ENCODE measurements around the gene FRMD6.

Gene FRMD6

DNA sequence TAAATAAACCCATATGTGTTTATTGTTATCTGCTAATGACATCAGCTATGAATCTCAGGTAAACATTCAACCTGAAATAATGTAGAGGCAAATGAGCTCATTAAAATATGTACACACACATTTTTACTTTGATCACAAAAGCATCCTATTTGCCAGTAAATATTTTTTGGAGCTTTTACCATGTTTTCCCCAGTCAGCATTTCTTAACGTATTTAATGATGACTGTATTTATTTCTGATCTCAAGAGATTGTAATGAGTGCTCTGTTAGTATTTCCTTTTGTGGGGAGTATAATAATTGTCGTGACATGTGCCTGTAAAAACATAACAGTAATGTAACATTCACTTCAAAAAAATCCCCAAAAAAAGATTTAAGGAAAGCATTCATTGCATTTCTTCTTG, 52.1 kb downstream of the FRMD6 start:
- H3K4me3 ChIP-seq (ENCODE audit: low read length), result no peak overlapping the region
- no peaks in the 10 kb centered on the region for H3K27me3 ChIP-seq (ENCODE audit: control insufficient read depth, insufficient read depth, low read length)
- no peak overlapping the region for H3K9ac ChIP-seq (ENCODE audit: low read depth, low read length)
- H3K4me1 ChIP-seq (ENCODE audit: control insufficient read depth, insufficient read depth, low read length), result peaks cover 7% of the 10 kb centered on the region
- peaks cover 95% of the 10 kb centered on the region for H3K36me3 ChIP-seq (ENCODE audit: insufficient read depth, low read length)
- no peak overlapping the region for H3K4me2 ChIP-seq (ENCODE audit: low read length)
- H3K9me3 ChIP-seq (replicated peaks; ENCODE audit: low read length), result no peaks in the 10 kb centered on the region

DNA sequence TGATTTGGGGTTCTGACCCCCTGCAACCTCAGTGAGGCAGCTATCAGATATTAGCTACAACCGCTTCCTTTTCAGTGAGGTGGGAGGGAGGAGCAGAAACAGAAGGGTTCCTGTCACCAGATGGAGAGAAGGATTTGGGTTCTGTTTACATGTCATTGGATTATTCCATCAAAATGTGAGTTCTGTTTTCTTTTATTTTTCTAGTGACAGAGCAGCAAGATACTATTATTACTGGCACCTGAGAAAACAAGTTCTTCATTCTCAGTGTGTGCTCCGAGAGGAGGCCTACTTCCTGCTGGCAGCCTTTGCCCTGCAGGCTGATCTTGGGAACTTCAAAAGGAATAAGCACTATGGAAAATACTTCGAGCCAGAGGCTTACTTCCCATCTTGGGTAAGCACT, 52.8 kb downstream of the FRMD6 start:
- H3K4me3 ChIP-seq (ENCODE audit: low read length), result no peak overlapping the region
- H3K9ac ChIP-seq (ENCODE audit: low read depth, low read length), result no peak overlapping the region
- H3K9me3 ChIP-seq (replicated peaks; ENCODE audit: low read length), result no peaks in the 10 kb centered on the region
- no peaks in the 10 kb centered on the region for H3K27me3 ChIP-seq (ENCODE audit: control insufficient read depth, insufficient read depth, low read length)
- H3K4me2 ChIP-seq (ENCODE audit: low read length), result no peak overlapping the region
- peaks cover 7% of the 10 kb centered on the region for H3K4me1 ChIP-seq (ENCODE audit: control insufficient read depth, insufficient read depth, low read length)
- peaks cover 95% of the 10 kb centered on the region for H3K36me3 ChIP-seq (ENCODE audit: insufficient read depth, low read length)

DNA sequence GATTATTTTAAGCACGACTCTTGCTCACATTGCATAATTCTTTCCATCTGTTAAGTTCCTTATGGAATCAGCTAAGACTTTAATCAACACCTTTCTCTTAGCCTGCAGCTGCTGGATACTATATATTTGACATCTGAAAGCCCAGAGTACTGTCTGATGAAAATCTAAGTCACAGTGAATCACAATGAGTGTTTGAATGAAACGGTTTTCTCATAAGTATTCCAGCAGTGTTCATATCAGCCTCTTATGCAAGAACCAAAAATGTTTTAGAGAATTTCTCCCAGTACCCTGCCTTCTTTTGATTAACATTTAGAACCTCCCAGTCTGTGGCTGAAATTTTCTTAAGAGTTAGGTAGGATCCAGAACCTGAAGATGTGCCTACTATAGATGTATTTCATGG, 55.6 kb downstream of the FRMD6 start:
- Histone ChIP-seq H3K4me2 (ENCODE audit: low read length) (no peak overlapping the region), H3K4me3 (ENCODE audit: low read length) (no peak overlapping the region), H3K27me3 (ENCODE audit: control insufficient read depth, insufficient read depth, low read length) (no peaks in the 10 kb centered on the region), H3K9ac (ENCODE audit: low read depth, low read length) (no peak overlapping the region), H3K9me3 (replicated peaks; ENCODE audit: low read length) (no peaks in the 10 kb centered on the region), H3K36me3 (ENCODE audit: insufficient read depth, low read length) (peaks cover 98% of the 10 kb centered on the region), H3K4me1 (ENCODE audit: control insufficient read depth, insufficient read depth, low read length) (peaks cover 10% of the 10 kb centered on the region)

DNA sequence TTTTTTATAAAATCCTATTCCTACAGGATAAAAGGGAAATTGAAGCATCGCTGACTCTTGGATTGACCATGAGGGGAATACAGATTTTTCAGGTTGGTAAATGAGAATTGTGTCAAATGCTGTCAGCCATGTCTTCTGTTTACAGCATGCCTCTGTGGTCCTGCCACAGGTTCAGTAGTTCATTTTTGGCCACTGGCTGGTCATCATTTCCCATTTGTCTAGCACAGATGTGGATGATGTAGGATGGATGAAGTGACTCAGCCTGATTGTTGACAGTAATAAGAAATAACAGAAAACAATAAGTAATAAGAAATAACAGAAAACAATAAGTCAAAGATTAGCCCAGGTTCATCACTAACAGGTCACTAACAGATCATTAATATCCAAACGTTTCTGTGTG, 59.8 kb downstream of the FRMD6 start:
- Histone ChIP-seq H3K4me3 (ENCODE audit: low read length) (no peak overlapping the region), H3K9me3 (replicated peaks; ENCODE audit: low read length) (no peaks in the 10 kb centered on the region), H3K27me3 (ENCODE audit: control insufficient read depth, insufficient read depth, low read length) (no peaks in the 10 kb centered on the region), H3K4me1 (ENCODE audit: control insufficient read depth, insufficient read depth, low read length) (peaks cover 17% of the 10 kb centered on the region), H3K36me3 (ENCODE audit: insufficient read depth, low read length) (peaks cover 98% of the 10 kb centered on the region), H3K4me2 (ENCODE audit: low read length) (no peak overlapping the region), H3K9ac (ENCODE audit: low read depth, low read length) (no peak overlapping the region)

DNA sequence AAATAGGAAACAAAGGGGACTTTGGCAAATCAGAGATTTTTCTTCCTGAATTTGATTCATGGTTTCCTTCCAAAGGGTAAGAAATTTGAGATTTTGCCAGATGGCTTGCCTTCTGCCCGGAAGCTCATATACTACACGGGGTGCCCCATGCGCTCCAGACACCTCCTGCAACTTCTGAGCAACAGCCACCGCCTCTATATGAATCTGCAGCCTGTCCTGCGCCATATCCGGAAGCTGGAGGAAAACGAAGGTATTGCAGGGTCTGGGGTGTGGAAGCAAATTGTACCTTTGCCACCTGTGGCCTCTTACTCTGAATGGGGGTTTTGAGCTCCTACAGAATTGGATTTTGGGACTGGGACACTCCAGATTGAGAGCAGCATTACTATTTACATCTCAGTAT, 63.5 kb downstream of the FRMD6 start:
- Histone ChIP-seq H3K9me3 (replicated peaks; ENCODE audit: low read length) (no peaks in the 10 kb centered on the region), H3K9ac (ENCODE audit: low read depth, low read length) (no peak overlapping the region), H3K4me1 (ENCODE audit: control insufficient read depth, insufficient read depth, low read length) (peaks cover 18% of the 10 kb centered on the region), H3K36me3 (ENCODE audit: insufficient read depth, low read length) (peaks cover 100% of the 10 kb centered on the region), H3K4me3 (ENCODE audit: low read length) (no peak overlapping the region), H3K4me2 (ENCODE audit: low read length) (no peak overlapping the region), H3K27me3 (ENCODE audit: control insufficient read depth, insufficient read depth, low read length) (no peaks in the 10 kb centered on the region)

DNA sequence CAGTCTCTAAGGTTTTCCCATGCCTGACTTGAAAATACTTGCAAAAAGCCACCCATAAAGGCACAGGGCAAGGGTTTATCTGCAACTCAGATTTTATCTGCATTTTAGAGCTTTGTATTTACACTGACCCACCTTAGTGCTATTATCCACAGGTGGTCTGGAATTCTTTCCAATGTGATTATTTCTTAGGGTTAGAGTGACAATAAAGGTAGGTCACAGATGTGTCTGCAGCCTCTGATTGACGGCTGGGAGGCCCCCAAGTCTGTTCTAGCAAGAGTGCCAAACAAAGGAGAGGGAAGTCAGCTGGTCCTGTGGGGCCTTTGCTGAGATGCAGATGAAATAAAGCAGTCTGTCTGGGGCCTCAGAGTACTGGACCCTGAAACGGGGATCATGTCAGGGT, 64.0 kb downstream of the FRMD6 start:
- Histone ChIP-seq H3K9ac (ENCODE audit: low read depth, low read length) (no peak overlapping the region), H3K27me3 (ENCODE audit: control insufficient read depth, insufficient read depth, low read length) (no peaks in the 10 kb centered on the region), H3K4me2 (ENCODE audit: low read length) (no peak overlapping the region), H3K9me3 (replicated peaks; ENCODE audit: low read length) (no peaks in the 10 kb centered on the region), H3K36me3 (ENCODE audit: insufficient read depth, low read length) (peaks cover 100% of the 10 kb centered on the region), H3K4me1 (ENCODE audit: control insufficient read depth, insufficient read depth, low read length) (peaks cover 13% of the 10 kb centered on the region), H3K4me3 (ENCODE audit: low read length) (no peak overlapping the region)

DNA sequence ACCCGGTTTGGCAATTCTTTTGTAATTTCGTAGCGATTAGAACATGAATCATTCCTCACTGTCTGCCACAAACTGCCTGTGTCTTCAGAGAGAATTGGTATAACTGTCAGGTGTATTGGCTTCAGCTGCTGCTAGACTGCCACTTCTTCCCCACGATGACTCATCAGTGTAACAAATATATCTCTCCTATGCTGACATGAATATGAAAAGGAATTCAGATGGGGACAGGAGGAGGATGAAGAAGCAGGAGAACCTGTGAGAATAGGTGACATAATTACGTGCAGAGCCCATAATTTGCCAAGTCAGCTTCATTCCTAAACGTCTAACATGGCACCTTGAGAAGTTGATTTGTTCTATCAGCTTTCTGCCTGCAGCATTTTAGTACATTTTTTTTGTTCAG, 64.9 kb downstream of the FRMD6 start:
- peaks cover 11% of the 10 kb centered on the region for H3K4me1 ChIP-seq (ENCODE audit: control insufficient read depth, insufficient read depth, low read length)
- H3K36me3 ChIP-seq (ENCODE audit: insufficient read depth, low read length), result peaks cover 99% of the 10 kb centered on the region

DNA sequence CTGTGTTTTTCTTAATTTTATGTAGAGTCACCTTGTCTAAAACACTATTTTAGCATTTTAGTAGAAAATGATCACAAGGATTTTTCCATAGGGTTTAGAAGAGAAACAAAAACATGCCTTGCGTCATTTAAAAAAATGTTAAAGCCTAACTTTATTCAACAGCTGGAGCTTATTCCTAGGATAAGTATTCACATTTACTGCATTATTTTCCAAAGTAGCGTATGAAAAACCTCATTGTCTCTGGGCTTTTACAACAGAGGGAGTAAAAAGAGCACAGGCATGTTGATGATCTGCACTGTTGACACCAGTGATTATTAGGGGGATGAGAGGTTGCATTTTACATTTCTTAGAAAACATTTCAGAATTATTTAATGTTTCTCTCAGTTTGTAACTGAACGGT, 66.1 kb downstream of the FRMD6 start:
- no peak overlapping the region for H3K4me2 ChIP-seq (ENCODE audit: low read length)
- H3K4me3 ChIP-seq (ENCODE audit: low read length), result no peak overlapping the region
- peaks cover 99% of the 10 kb centered on the region for H3K36me3 ChIP-seq (ENCODE audit: insufficient read depth, low read length)
- no peak overlapping the region for H3K9ac ChIP-seq (ENCODE audit: low read depth, low read length)
- no peaks in the 10 kb centered on the region for H3K27me3 ChIP-seq (ENCODE audit: control insufficient read depth, insufficient read depth, low read length)
- H3K4me1 ChIP-seq (ENCODE audit: control insufficient read depth, insufficient read depth, low read length), result peaks cover 11% of the 10 kb centered on the region
- no peaks in the 10 kb centered on the region for H3K9me3 ChIP-seq (replicated peaks; ENCODE audit: low read length)

More for the DNA sequence above, 64.9 kb downstream of the FRMD6 start:
- Histone ChIP-seq H3K9ac (ENCODE audit: low read depth, low read length) (no peak overlapping the region), H3K9me3 (replicated peaks; ENCODE audit: low read length) (no peaks in the 10 kb centered on the region), H3K4me2 (ENCODE audit: low read length) (no peak overlapping the region), H3K4me3 (ENCODE audit: low read length) (no peak overlapping the region), H3K27me3 (ENCODE audit: control insufficient read depth, insufficient read depth, low read length) (no peaks in the 10 kb centered on the region)

DNA sequence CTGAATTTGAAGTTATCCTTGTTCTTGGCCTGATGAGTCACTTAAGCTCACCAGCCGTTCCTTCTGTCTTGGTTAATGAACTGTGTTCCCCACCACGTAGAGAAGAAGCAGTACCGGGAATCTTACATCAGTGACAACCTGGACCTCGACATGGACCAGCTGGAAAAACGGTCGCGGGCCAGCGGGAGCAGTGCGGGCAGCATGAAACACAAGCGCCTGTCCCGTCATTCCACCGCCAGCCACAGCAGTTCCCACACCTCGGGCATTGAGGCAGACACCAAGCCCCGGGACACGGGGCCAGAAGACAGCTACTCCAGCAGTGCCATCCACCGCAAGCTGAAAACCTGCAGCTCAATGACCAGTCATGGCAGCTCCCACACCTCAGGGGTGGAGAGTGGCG, 68.2 kb downstream of the FRMD6 start:
- H3K4me2 ChIP-seq (ENCODE audit: low read length), result no peak overlapping the region
- H3K9ac ChIP-seq (ENCODE audit: low read depth, low read length), result no peak overlapping the region
- no peaks in the 10 kb centered on the region for H3K27me3 ChIP-seq (ENCODE audit: control insufficient read depth, insufficient read depth, low read length)
- H3K4me3 ChIP-seq (ENCODE audit: low read length), result no peak overlapping the region
- peaks cover 15% of the 10 kb centered on the region for H3K4me1 ChIP-seq (ENCODE audit: control insufficient read depth, insufficient read depth, low read length)
- peaks cover 95% of the 10 kb centered on the region for H3K36me3 ChIP-seq (ENCODE audit: insufficient read depth, low read length)
- no peaks in the 10 kb centered on the region for H3K9me3 ChIP-seq (replicated peaks; ENCODE audit: low read length)

DNA sequence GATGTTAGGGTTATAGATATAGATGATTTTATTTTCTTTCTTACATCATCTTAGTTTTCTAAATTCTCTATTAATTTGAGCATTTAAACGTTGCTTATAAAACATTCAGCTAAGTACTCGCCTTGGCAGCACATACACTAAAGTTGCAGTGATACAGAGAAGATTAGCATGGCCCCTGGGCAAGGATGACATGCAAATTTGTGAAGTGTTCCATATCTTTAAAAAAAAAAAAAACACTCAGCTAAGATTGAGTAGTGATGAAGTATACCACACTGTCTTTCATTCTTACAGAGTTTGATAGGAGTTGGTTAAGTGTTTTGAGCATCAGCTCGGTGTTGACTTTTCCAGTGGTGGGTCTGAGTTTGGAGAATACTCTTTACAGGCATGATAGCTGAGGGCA, 72.3 kb downstream of the FRMD6 start:
- H3K9ac ChIP-seq (ENCODE audit: low read depth, low read length), result no peak overlapping the region
- H3K4me1 ChIP-seq (ENCODE audit: control insufficient read depth, insufficient read depth, low read length), result peaks cover 22% of the 10 kb centered on the region
- peaks cover 95% of the 10 kb centered on the region for H3K36me3 ChIP-seq (ENCODE audit: insufficient read depth, low read length)
- H3K27me3 ChIP-seq (ENCODE audit: control insufficient read depth, insufficient read depth, low read length), result no peaks in the 10 kb centered on the region
- no peak overlapping the region for H3K4me3 ChIP-seq (ENCODE audit: low read length)
- H3K9me3 ChIP-seq (replicated peaks; ENCODE audit: low read length), result no peaks in the 10 kb centered on the region
- no peak overlapping the region for H3K4me2 ChIP-seq (ENCODE audit: low read length)

DNA sequence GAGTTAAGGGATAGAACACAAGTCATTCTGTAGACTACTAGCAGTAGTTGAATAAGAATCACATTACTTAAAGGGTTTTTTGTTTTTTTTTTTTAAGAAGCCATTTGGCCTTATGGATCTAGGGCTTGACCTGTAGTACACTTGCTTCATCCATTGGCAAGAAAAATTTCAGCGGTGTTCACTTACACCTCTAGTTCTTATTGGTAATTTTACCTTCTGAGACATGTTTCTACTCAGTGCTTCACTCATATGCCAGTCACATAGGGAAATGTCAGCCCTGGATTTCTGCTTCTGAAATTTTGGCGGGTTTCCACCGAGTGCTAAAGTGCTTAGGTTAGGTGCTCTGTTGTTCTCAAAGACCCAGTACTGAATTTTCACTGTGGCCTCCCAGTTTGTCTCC, 72.9 kb downstream of the FRMD6 start:
- Histone ChIP-seq H3K9me3 (replicated peaks; ENCODE audit: low read length) (no peaks in the 10 kb centered on the region), H3K4me1 (ENCODE audit: control insufficient read depth, insufficient read depth, low read length) (peaks cover 22% of the 10 kb centered on the region), H3K9ac (ENCODE audit: low read depth, low read length) (no peak overlapping the region), H3K4me3 (ENCODE audit: low read length) (no peak overlapping the region), H3K36me3 (ENCODE audit: insufficient read depth, low read length) (peaks cover 95% of the 10 kb centered on the region), H3K4me2 (ENCODE audit: low read length) (no peak overlapping the region), H3K27me3 (ENCODE audit: control insufficient read depth, insufficient read depth, low read length) (no peaks in the 10 kb centered on the region)

DNA sequence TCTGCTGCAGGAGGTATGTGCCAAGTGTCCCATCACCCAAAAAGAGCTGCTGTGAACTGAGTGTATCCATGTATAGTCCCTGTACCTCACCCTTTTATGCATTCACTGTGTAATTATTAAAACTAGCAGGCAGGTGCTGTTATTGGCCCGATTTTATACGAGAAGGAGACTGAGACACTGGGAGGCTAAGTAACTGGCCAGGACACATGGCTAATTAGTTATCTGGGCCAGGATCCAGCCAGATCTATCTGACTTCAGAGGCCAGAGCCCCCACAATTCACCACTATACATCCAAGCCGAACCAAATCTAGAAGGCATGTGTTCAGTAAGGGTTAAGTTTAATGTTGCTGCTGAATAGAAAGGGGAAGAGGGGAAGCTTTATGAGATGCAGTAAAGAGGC, 73.4 kb downstream of the FRMD6 start:
- Histone ChIP-seq H3K9ac (ENCODE audit: low read depth, low read length) (no peak overlapping the region), H3K36me3 (ENCODE audit: insufficient read depth, low read length) (peaks cover 95% of the 10 kb centered on the region), H3K4me3 (ENCODE audit: low read length) (no peak overlapping the region), H3K4me2 (ENCODE audit: low read length) (no peak overlapping the region), H3K9me3 (replicated peaks; ENCODE audit: low read length) (no peaks in the 10 kb centered on the region), H3K27me3 (ENCODE audit: control insufficient read depth, insufficient read depth, low read length) (no peaks in the 10 kb centered on the region), H3K4me1 (ENCODE audit: control insufficient read depth, insufficient read depth, low read length) (peaks cover 22% of the 10 kb centered on the region)

Data from skeletal muscle satellite cell (primary cell).